Loucy (cell line): ENCODE measurements around the gene ZFAND3.

Experiments used
- H2AFZ ChIP-seq: fragments of 200-600 bp; sonication (generic); 2 replicates; pipeline ENCODE4 v1.6.0; 2016; ENCODE audit warnings: antibody characterized with exemption, mild to moderate bottlenecking, low read length, moderate library complexity
- H3F3A ChIP-seq: fragments of 200-600 bp; 2 replicates; pipeline ENCODE4 v1.6.0; 2016; ENCODE audit warnings: antibody characterized with exemption, low read depth, mild to moderate bottlenecking
- H3K27me3 ChIP-seq: fragments of 200-600 bp; sonication (generic); 2 replicates; pipeline ENCODE4 v1.6.1; 2014; ENCODE audit warnings: low read length, mild to moderate bottlenecking; ENCODE audit not compliant: insufficient read depth, poor library complexity, severe bottlenecking
- H3K36me3 ChIP-seq: fragments of 200-600 bp; sonication (generic); 2 replicates; pipeline ENCODE4 v1.6.1; 2016; ENCODE audit warnings: low read length; ENCODE audit not compliant: insufficient read depth
- H3K4me1 ChIP-seq: fragments of 200-600 bp; sonication (generic); 2 replicates; pipeline ENCODE4 v1.5.1; 2014; ENCODE audit warnings: low read length, mild to moderate bottlenecking; ENCODE audit not compliant: insufficient read depth, poor library complexity, severe bottlenecking
- H3K4me2 ChIP-seq: fragments of 200-600 bp; sonication (generic); 2 replicates; pipeline ENCODE4 v1.6.0; 2014; ENCODE audit warnings: antibody characterized with exemption, low read length, low read depth, mild to moderate bottlenecking; ENCODE audit not compliant: poor library complexity, severe bottlenecking
- H3K4me3 ChIP-seq: fragments of 200-600 bp; sonication (generic); 2 replicates; pipeline ENCODE4 v1.5.1; 2014; ENCODE audit warnings: low read length, mild to moderate bottlenecking, mixed read lengths; ENCODE audit not compliant: poor library complexity, severe bottlenecking
- H3K79me2 ChIP-seq: fragments of 200-600 bp; sonication (generic); 2 replicates; pipeline ENCODE4 v1.6.1; 2014; ENCODE audit warnings: low read length; ENCODE audit not compliant: insufficient read depth
- H3K9ac ChIP-seq: fragments of 200-600 bp; sonication (generic); 2 replicates; pipeline ENCODE4 v1.6.0; 2014; ENCODE audit warnings: mild to moderate bottlenecking, low read depth, low read length, moderate library complexity; ENCODE audit not compliant: poor library complexity, severe bottlenecking
- H3K9me2 ChIP-seq: fragments of 200-600 bp; sonication (generic); replicated peaks from 2 replicates; pipeline ENCODE4 v1.6.1; 2016; ENCODE audit warnings: low read depth, low read length, mixed read lengths
- H3K9me3 ChIP-seq: fragments of 200-600 bp; sonication (generic); 2 replicates; pipeline ENCODE4 v1.6.1; 2014; ENCODE audit warnings: mild to moderate bottlenecking, antibody characterized with exemption, low read length, low read depth; ENCODE audit not compliant: insufficient read depth
- H4K20me1 ChIP-seq: fragments of 200-600 bp; sonication (generic); 2 replicates; pipeline ENCODE4 v1.6.0; 2014; ENCODE audit warnings: antibody characterized with exemption, low read length, mild to moderate bottlenecking; ENCODE audit not compliant: insufficient read depth, poor library complexity, severe bottlenecking
- CTCF ChIP-seq: fragments of 200-600 bp; sonication (generic); conservative IDR thresholded peaks from 2 replicates; pipeline ENCODE4 v1.5.1; 2014; ENCODE audit warnings: mild to moderate bottlenecking, antibody characterized with exemption, low read length
- EZH2phosphoT487 ChIP-seq: fragments of 200-600 bp; IDR thresholded peaks from 2 replicates; pipeline ENCODE4 v1.6.1; 2018; ENCODE audit warnings: antibody characterized with exemption, mild to moderate bottlenecking, moderate library complexity, borderline replicate concordance

The ZFAND3 gene

GRCh38 chr6:37802810-37803209 lies 16.7 kb upstream of the ZFAND3 start:
- no peaks in the 10 kb centered on the region for H3K27me3 ChIP-seq

GRCh38 chr6:37804586-37804985 lies 14.9 kb upstream of the ZFAND3 start:
- H3K9me3 ChIP-seq = no peaks in the 10 kb centered on the region
- H3K9me2 ChIP-seq = no peaks in the 10 kb centered on the region
- H3K27me3 ChIP-seq = no peaks in the 10 kb centered on the region
- no peaks in the 10 kb centered on the region for H3F3A ChIP-seq
- H3K4me1 ChIP-seq = no peaks in the 10 kb centered on the region
- H3K79me2 ChIP-seq = no peaks in the 10 kb centered on the region
- peak overlapping the region; percentile 40 for H3K4me2 ChIP-seq
- no peak overlapping the region for H3K9ac ChIP-seq
- no peaks in the 10 kb centered on the region for H4K20me1 ChIP-seq
- H2AFZ ChIP-seq = 0 out of 2 replicates have a peak overlapping the region, but pooled peaks have one; percentile 51
- no peak overlapping the region for H3K4me3 ChIP-seq
- no peak for TF ChIP-seq EZH2phosphoT487
- no peak for TF ChIP-seq CTCF
- H3K36me3 ChIP-seq = no peaks in the 10 kb centered on the region

More at GRCh38 chr6:37802810-37803209, 16.7 kb upstream of the ZFAND3 start:
- no peak overlapping the region for H3K9ac ChIP-seq
- TF ChIP-seq EZH2phosphoT487 (no peak), CTCF (no peak)
- H3K79me2 ChIP-seq = no peaks in the 10 kb centered on the region
- no peaks in the 10 kb centered on the region for H3F3A ChIP-seq
- H2AFZ ChIP-seq = no peak overlapping the region
- no peaks in the 10 kb centered on the region for H3K9me3 ChIP-seq
- H4K20me1 ChIP-seq = no peaks in the 10 kb centered on the region
- no peak overlapping the region for H3K4me2 ChIP-seq
- no peaks in the 10 kb centered on the region for H3K9me2 ChIP-seq
- H3K4me3 ChIP-seq = no peak overlapping the region
- no peaks in the 10 kb centered on the region for H3K4me1 ChIP-seq
- no peaks in the 10 kb centered on the region for H3K36me3 ChIP-seq

GRCh38 chr6:37806213-37806612 lies 13.3 kb upstream of the ZFAND3 start:
- Histone ChIP-seq H3F3A (no peaks in the 10 kb centered on the region), H2AFZ (no peak overlapping the region), H3K4me1 (no peaks in the 10 kb centered on the region), H3K4me2 (no peak overlapping the region), H3K9me3 (no peaks in the 10 kb centered on the region), H3K27me3 (no peaks in the 10 kb centered on the region), H3K36me3 (no peaks in the 10 kb centered on the region), H4K20me1 (no peaks in the 10 kb centered on the region), H3K9ac (no peak overlapping the region), H3K9me2 (no peaks in the 10 kb centered on the region), H3K4me3 (no peak overlapping the region), H3K79me2 (no peaks in the 10 kb centered on the region)
- TF ChIP-seq EZH2phosphoT487 (no peak), CTCF (no peak)
